AG09309 (cell line): ENCODE measurements around the gene ATP1A4.

ENCODE experiments used
- DNase-seq: peaks from one replicate; pipeline ENCODE4 v3.0.0-alpha.2; 2010; ENCODE audit warnings: low read depth
- H3K4me3 ChIP-seq: 2 replicates; pipeline ENCODE4 v1.5.1; 2011; ENCODE audit warnings: mild to moderate bottlenecking, low read depth, low read length, moderate library complexity; ENCODE audit not compliant: control insufficient read depth
- TF ChIP-seq, protein P1 (sequence below): IDR thresholded peaks from 2 replicates; pipeline ENCODE4 v1.5.1; 2011; ENCODE audit warnings: mild to moderate bottlenecking, low read depth, low read length, inconsistent platforms; ENCODE audit not compliant: insufficient read depth, control insufficient read depth; ENCODE audit errors: missing control alignments

Gene ATP1A4

DNA sequence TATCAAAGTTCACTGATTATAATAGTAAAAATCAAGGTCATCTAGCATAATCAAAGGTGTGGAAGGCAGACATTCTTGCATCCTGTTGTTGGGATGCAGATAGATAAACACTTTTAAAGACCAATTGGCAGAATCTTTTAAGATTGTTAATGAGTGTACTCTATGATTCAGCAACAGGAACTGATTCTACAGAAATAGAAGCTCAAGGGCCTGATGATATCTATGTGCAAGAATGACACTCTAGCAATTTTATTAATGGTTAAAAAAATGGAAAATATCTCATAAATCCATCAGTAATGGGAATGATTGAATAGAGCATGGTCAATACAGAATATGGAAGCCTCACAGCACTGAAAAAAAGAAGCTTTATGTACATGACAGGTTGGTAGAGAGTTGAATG, 2.2 kb upstream of the ATP1A4 start:
- no peak overlapping the region for H3K4me3 ChIP-seq
- no peak for DNase-seq
- TF ChIP-seq, protein P1, sequence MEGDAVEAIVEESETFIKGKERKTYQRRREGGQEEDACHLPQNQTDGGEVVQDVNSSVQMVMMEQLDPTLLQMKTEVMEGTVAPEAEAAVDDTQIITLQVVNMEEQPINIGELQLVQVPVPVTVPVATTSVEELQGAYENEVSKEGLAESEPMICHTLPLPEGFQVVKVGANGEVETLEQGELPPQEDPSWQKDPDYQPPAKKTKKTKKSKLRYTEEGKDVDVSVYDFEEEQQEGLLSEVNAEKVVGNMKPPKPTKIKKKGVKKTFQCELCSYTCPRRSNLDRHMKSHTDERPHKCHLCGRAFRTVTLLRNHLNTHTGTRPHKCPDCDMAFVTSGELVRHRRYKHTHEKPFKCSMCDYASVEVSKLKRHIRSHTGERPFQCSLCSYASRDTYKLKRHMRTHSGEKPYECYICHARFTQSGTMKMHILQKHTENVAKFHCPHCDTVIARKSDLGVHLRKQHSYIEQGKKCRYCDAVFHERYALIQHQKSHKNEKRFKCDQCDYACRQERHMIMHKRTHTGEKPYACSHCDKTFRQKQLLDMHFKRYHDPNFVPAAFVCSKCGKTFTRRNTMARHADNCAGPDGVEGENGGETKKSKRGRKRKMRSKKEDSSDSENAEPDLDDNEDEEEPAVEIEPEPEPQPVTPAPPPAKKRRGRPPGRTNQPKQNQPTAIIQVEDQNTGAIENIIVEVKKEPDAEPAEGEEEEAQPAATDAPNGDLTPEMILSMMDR, result no peak

DNA sequence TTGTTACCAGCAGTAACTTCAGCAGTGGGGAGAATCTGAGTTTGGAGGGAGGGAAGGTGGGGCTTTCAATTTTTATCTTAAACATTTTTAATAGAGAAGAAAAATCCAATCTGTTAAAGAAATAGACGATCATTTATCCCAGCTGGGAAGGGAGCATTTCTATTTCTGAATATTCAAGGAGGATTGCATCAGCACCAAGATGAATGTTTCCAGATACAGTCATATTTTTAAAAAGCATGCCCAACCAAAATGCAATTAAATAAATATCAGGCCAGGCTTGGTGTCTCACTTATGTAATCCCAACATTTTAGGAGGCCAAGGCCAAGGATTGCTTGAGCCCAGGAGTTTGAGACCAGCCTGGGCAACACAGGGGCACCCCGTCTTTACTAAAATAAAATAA, 1.7 kb upstream of the ATP1A4 start:
- no peak overlapping the region for H3K4me3 ChIP-seq
- DNase-seq, result peak; percentile 72
- TF ChIP-seq, protein P1, result no peak

DNA sequence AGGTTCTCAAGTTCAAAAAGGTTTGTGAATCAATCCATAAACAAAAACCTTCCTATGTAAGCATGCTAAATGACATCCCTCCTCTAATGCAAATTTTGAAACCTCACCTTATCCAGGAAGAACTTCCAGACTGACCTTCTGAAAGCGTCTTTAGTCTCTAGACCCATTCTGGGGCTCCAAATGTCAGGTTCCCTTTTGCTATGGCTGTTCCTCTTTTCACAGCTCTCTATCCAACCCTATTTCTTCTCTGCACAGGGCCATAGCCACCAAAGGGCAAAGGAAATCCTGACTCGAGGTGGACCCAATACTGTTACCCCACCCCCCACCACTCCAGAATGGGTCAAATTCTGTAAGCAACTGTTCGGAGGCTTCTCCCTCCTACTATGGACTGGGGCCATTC, 3.4 kb downstream of the ATP1A4 start:
- H3K4me3 ChIP-seq, result no peak overlapping the region
- TF ChIP-seq, protein P1, result no peak
- DNase-seq, result no peak

DNA sequence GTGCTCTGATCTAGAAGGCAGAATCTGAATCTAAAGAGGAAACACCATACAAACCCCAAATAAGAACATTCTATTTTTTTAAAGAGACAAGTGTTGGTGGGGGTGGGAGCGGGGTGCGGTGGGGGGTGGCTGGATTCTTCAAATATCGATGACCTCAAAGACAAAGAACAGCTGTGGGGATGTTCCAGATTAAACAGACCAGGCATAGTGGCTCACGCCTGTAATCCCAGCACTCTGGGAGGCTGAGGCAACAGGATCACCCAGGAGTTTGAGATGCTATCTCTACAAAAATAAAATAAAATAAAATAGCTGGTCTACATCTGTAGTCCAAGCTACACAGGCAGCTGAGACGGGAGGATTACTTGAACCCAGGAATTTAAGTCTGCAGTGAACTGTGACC, 5.0 kb downstream of the ATP1A4 start:
- no peak for DNase-seq
- TF ChIP-seq, protein P1, result no peak
- H3K4me3 ChIP-seq, result no peak overlapping the region

DNA sequence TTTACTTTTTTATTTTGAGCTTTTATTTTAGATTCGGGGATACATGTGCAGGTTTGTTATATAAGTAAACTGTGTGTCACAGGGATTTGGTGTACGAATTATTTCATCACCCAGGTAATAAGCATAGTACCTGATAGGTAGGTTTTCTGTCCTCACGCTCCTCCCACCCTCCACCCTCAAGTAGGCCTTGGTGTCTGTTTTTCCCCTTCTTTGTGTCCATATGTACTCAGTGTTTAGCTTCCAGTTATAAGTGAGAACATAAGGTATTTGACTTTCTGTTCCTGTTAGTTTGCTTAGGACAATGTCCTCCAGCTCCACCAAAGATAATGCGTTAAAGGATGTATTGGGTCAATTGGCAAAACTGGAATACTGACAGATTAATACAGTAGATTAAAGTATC, 5.8 kb downstream of the ATP1A4 start:
- TF ChIP-seq, protein P1, result no peak
- no peak overlapping the region for H3K4me3 ChIP-seq
- DNase-seq, result no peak

DNA sequence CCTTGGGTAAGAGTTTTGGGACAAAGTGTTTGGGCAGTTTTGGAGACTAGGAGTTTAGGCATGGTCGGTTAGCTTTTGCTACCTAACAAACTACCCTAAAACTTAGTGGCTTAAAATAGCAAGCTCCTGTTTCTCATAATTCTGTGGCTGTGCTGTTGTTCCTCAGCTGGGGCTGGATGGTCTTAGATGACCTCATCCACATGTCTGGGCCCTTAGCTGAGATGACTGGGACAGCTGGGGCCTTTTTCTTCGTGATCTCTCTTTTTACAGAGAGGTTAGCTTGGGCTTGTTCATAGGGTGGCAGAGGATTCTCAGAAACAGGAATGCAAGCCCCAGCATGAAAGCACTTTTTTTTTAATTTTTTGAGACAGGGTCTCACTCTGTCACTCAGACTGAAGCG, 6.6 kb downstream of the ATP1A4 start:
- no peak for DNase-seq
- H3K4me3 ChIP-seq, result no peak overlapping the region
- TF ChIP-seq, protein P1, result no peak

DNA sequence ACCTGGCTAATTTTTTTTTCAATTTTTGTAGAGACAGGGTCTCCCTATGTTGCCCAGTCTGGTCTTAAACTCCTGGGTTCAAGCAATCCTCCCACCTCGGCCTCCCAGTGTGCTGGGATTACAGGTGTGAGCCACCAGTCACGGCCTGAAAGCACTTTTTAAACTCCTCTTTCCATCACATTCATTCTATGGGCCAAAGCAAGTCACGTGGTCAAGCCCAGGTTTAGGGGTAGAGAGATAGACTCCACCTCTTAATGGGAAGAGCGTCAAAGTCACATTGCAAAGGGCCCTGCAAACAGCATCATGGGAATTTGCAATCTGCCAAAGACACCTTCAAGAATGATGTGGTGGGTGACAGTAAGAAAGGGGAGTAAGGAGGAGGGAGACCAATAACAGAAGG, 7.1 kb downstream of the ATP1A4 start:
- TF ChIP-seq, protein P1, result no peak
- no peak for DNase-seq
- no peak overlapping the region for H3K4me3 ChIP-seq
